Left lung (tissue), 10 donors: ENCODE data around the gene CXCR4. TPM values are rescaled to one million over a fixed set of nuclear protein-coding genes. Genes with fewer than 3 reads are reported as not detected.
A peak's percentile ranks its signal among the peaks of the same experiment; 100 is the strongest.

ENCODE experiments used
- ATAC-seq: fragments of 200-7000 bp; cut with Tn5 transposase; one replicate; pipeline ENCODE4 v1.9.1; 2020; ENCODE audit warnings: moderate library complexity
- DNase-seq, 4 donors: peaks; one replicate each; pipeline ENCODE4 v3.0.0-alpha.2; 2013 to 2020
- H3K27ac ChIP-seq, 2 donors: fragments of 200-600 bp; sonication (generic) in 1 of 2; one replicate each; pipeline versions ENCODE4 v1.5.0 to v1.8.0; 2020 to 2021
- H3K27me3 ChIP-seq, 2 donors: fragments of 200-600 bp; sonication (generic) in 1 of 2; one replicate each; pipeline versions ENCODE4 v1.5.0 to v1.8.0; 2020 to 2021
- H3K36me3 ChIP-seq, 2 donors: fragments of 200-600 bp; sonication (generic) in 1 of 2; one replicate each; pipeline versions ENCODE4 v1.5.0 to v1.8.0; 2020 to 2021
- H3K4me1 ChIP-seq, 2 donors: fragments of 200-600 bp; one replicate each; pipeline ENCODE4 v1.8.0; 2021
- H3K4me3 ChIP-seq, 2 donors: fragments of 200-600 bp; sonication (generic) in 1 of 2; one replicate each; pipeline versions ENCODE4 v1.5.0 to v1.8.0; 2020 to 2021; ENCODE audit warnings: mild to moderate bottlenecking in 1 of 2
- H3K9me3 ChIP-seq, 2 donors: fragments of 200-600 bp; sonication (generic) in 1 of 2; one replicate each; pipeline versions ENCODE4 v1.5.0 to v1.8.0; 2020 to 2021
- intact Hi-C, 2 donors: fragments of 100-400 bp; cut with DNase I; formaldehyde crosslinking; loops; one replicate each; pipeline versions ENCODE4 v1.11.2 to v1.14.2; 2022
- polyA plus RNA-seq, 6 donors: library from polyadenylated mRNA; unstranded; fragments of 120-200 nt; gene quantifications; one replicate each; pipeline ENCODE4 v1.2.1, GENCODE V29; 2013; ENCODE audit not compliant: insufficient read length in 6 of 6
- total RNA-seq, 2 donors: library from RNA; stranded (reverse); fragmentation: NEBNext Ultra II Directional; extraction: Animal tissue kit (Norgen Biotek cat#: 25700); gene quantifications; one replicate each; pipeline ENCODE4 v1.2.1, GENCODE V29; 2021
- TF ChIP-seq, protein P1 (sequence below), 2 donors: fragments of 200-600 bp; sonication (generic) in 1 of 2; IDR thresholded peaks; one replicate each; pipeline versions ENCODE4 v1.5.0 to v1.8.0; 2021; ENCODE audit warnings: antibody characterized with exemption in 2 of 2
- donor health status: DM: no; HTN: yes; CAD: no.
- donor health status: DM: no; HTN: no; CAD: no.

CXCR4 gene
- total and polyA plus RNA-seq, 8 donors = 21.3 to 67.3 (median 45.9) TPM

DNA sequence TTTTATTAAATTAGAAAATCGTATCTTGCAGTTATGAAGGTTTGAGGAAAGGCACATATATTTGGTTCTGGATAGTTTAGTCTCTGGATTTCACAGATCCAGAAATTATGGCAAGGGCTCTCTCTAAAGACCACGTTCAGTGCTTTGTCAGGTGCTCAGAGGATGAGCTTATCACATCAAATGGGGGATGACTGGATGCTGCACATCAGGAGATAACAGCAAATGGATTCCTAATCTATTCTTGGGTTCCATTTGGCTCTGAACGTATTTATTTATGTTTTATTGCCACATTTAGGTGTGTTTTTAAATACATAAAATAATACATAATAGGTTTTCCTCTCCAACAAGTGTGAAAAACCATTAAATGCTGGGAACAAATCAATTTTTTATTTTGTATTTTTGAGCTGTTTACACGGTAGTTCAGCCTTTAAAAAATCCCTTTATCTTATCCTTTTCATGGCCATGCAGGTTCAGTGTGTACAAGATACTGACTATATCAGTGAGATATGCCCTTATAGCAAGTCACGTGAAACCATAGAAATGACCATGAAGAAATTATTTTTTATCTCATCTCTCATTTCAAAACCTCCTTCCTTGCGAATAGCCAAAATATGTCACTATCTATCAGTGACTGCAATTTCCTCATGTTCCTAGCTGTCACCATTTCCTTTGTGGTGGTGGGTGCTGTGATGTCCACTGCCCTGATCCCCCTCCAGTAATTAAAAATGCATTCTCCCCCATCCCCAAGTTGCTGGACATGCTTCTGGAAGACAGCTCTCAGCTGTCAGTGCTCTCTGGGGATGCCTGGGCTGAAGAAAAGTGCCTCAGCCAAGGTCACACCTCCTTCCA is 25.9 kb upstream of the CXCR4 start:
- peaks cover 0 to 13% of the 10 kb centered on the region in 2 donors for H3K4me1 ChIP-seq
- DNase-seq = no peak
- TF ChIP-seq, protein P1, sequence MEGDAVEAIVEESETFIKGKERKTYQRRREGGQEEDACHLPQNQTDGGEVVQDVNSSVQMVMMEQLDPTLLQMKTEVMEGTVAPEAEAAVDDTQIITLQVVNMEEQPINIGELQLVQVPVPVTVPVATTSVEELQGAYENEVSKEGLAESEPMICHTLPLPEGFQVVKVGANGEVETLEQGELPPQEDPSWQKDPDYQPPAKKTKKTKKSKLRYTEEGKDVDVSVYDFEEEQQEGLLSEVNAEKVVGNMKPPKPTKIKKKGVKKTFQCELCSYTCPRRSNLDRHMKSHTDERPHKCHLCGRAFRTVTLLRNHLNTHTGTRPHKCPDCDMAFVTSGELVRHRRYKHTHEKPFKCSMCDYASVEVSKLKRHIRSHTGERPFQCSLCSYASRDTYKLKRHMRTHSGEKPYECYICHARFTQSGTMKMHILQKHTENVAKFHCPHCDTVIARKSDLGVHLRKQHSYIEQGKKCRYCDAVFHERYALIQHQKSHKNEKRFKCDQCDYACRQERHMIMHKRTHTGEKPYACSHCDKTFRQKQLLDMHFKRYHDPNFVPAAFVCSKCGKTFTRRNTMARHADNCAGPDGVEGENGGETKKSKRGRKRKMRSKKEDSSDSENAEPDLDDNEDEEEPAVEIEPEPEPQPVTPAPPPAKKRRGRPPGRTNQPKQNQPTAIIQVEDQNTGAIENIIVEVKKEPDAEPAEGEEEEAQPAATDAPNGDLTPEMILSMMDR (IDR thresholded peaks at IDR 0.05) = no peak
- H3K27me3 ChIP-seq = no peaks in the 10 kb centered on the region
- ATAC-seq = no peak
- H3K36me3 ChIP-seq = no peaks in the 10 kb centered on the region
- no peak overlapping the region for H3K27ac ChIP-seq
- intact Hi-C loops = no loop called here
- no peaks in the 10 kb centered on the region for H3K9me3 ChIP-seq
- no peak overlapping the region for H3K4me3 ChIP-seq

DNA sequence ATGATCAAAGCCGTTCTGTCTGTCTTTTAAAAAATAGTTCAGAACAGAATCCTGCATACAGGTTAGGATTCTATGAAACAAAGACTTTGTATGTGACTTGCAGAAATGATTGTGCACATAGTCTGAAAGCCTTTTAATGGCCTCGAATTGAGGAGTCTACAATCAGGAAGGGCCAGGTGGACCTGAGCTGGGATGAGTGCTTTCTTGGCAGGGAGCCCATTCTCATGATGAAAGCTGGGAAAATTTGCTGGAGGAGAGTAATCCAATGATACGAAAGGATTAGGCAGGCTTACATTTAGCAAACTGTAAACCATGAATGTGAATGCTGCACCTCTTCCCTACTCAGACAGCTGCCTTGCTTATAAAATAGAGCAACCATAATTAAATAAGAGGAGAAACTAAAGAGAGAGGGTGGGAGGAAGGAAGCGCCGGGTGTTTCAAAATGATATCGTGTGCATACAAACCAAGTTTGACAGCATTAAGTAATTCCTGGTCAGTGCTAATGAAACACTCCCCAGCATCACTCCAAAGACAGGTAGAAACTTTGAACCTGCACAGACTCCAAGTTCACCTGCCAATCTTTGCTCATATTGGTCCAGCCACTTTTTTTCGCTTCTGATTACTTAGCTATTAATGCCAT is 23.7 kb upstream of the CXCR4 start:
- Histone ChIP-seq H3K9me3 (no peaks in the 10 kb centered on the region), H3K36me3 (no peaks in the 10 kb centered on the region), H3K27ac (peak overlapping the region in 1 of 2 donors; percentile 9), H3K4me1 (peaks cover 0 to 32% of the 10 kb centered on the region in 2 donors), H3K27me3 (no peaks in the 10 kb centered on the region), H3K4me3 (no peak overlapping the region)
- DNase-seq = no peak
- ATAC-seq = peak; percentile 19
- intact Hi-C loops = no loop called here
- TF ChIP-seq, protein P1 (IDR thresholded peaks at IDR 0.05) = no peak

DNA sequence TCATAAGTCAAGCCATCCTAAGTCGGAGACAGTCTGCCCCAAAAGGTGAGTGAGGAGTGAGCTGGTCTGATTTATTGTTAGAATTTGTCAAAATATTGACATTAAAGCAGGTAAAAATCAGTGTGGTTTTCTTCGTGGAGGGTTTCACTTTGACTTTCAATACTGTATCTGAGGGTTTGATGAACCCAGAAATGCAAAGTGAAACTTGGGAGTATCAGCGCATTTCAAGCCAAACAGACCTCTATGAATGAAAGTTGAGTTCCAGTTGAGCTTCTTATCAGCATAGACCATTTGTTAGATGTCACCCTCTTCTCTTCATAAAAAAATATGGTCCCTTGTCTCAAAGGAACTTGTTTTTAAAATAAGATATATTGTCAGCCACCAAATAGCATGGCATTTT is 21.7 kb upstream of the CXCR4 start:
- H3K4me3 ChIP-seq = no peak overlapping the region
- ATAC-seq = no peak
- DNase-seq = no peak
- H3K4me1 ChIP-seq = peaks cover 0 to 50% of the 10 kb centered on the region in 2 donors
- no peaks in the 10 kb centered on the region for H3K9me3 ChIP-seq
- H3K27ac ChIP-seq = no peak overlapping the region
- no peaks in the 10 kb centered on the region for H3K36me3 ChIP-seq
- intact Hi-C loops = no loop called here
- TF ChIP-seq, protein P1 (IDR thresholded peaks at IDR 0.05) = no peak
- no peaks in the 10 kb centered on the region for H3K27me3 ChIP-seq

DNA sequence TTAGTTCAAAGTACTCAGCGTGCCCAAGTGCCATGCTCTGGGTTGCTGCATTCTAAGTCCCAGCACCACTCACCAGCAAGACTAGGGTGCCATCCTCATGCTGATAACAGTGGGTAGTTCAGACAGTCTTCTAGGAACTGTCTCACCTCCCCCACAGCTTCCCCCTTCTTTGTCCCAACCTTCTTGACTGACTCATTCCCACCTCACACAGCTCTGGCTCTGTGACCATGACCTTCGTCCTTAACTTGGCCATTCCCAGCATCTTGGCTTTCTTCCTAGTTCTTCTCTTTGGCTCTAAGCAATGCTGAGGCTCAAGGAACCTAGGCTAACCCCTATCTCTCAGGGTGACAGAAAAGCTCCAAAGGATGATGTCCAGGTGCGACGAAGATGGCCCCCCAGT is 20.0 kb upstream of the CXCR4 start:
- H3K9me3 ChIP-seq = no peaks in the 10 kb centered on the region
- H3K27me3 ChIP-seq = no peaks in the 10 kb centered on the region
- no peak for ATAC-seq
- peaks cover 0 to 60% of the 10 kb centered on the region in 2 donors for H3K4me1 ChIP-seq
- no peak for DNase-seq
- H3K4me3 ChIP-seq = no peak overlapping the region
- no peaks in the 10 kb centered on the region for H3K36me3 ChIP-seq
- intact Hi-C loops = no loop called here
- TF ChIP-seq, protein P1 (IDR thresholded peaks at IDR 0.05) = no peak
- no peak overlapping the region for H3K27ac ChIP-seq

DNA sequence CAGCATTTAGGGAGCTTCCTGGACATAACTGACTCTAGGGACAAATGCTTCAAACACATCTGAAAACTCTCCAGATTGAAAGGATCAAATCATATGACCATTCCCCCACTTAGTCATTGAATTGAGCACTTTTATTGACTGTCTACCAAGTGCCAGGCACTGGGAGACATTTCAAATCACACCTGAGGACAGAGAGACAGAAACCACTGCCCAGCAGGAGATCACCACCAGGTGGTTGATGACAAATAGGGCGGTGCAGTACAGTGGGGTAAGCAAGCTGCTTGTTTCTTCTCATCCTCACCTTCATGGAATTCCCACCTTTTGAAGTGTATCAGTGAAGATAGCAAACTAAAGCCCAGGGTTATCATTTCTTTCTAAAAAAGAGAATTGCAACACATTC is 19.0 kb upstream of the CXCR4 start:
- H3K4me1 ChIP-seq = peaks cover 0 to 65% of the 10 kb centered on the region in 2 donors
- peak overlapping the region; percentile 5 to 82 for H3K27ac ChIP-seq
- H3K9me3 ChIP-seq = no peaks in the 10 kb centered on the region
- DNase-seq (no peak), ATAC-seq (no peak)
- no peak overlapping the region for H3K4me3 ChIP-seq
- no peaks in the 10 kb centered on the region for H3K27me3 ChIP-seq
- TF ChIP-seq, protein P1 (IDR thresholded peaks at IDR 0.05) = no peak
- intact Hi-C loops = no loop called here
- H3K36me3 ChIP-seq = no peaks in the 10 kb centered on the region
